Lower leg skin (tissue), 4 donors: ENCODE measurements around the gene BUD31. TPM values are rescaled to one million over a fixed set of nuclear protein-coding genes. Genes with fewer than 3 reads are reported as not detected.

Experiments used
- DNase-seq, 2 donors: peaks; one replicate each; pipeline ENCODE4 v3.0.0-alpha.2; 2019; ENCODE audit warnings: low spot score in 2 of 2
- H3K4me3 ChIP-seq: fragments of 200-600 bp; sonication (generic); 2 replicates; pipeline ENCODE4 v1.5.1; 2017; ENCODE audit warnings: mild to moderate bottlenecking, low read depth; ENCODE audit not compliant: poor library complexity, severe bottlenecking
- POLR2A ChIP-seq, 2 donors: fragments of 450-650 bp; IDR thresholded peaks; one replicate each; pipeline ENCODE4 v1.6.1; 2016 to 2017; ENCODE audit warnings: antibody characterized with exemption in 2 of 2, mild to moderate bottlenecking in 1 of 2, moderate library complexity in 1 of 2
- WGBS, 2 donors: methylation state at CpG; one replicate each; pipeline ENCODE4 v1.1.5; 2018; 5-methylcytosine and 5-hydroxymethylcytosine counted together
- intact Hi-C: fragments of 100-400 bp; cut with DNase I; formaldehyde crosslinking; loops from one replicate; pipeline ENCODE4 v1.15.0; 2023; ENCODE audit warnings: low total_unique reads
- total RNA-seq, 4 donors: library from RNA; depleted of rRNA; stranded (reverse); fragments of >200 nt; gene quantifications; one replicate each; pipeline ENCODE4 v1.1.0, GENCODE V29; 2016
- TF ChIP-seq, protein P1 (sequence below), 3 donors: fragments of 450-650 bp; IDR thresholded peaks; one replicate each; pipeline ENCODE4 v1.5.1; 2016; ENCODE audit warnings: antibody characterized with exemption in 3 of 3, mild to moderate bottlenecking in 3 of 3, moderate library complexity in 2 of 3

Gene BUD31
- total RNA-seq, 4 donors from 2014 or later = 48.2 to 71.0 (median 58.5) TPM

DNA sequence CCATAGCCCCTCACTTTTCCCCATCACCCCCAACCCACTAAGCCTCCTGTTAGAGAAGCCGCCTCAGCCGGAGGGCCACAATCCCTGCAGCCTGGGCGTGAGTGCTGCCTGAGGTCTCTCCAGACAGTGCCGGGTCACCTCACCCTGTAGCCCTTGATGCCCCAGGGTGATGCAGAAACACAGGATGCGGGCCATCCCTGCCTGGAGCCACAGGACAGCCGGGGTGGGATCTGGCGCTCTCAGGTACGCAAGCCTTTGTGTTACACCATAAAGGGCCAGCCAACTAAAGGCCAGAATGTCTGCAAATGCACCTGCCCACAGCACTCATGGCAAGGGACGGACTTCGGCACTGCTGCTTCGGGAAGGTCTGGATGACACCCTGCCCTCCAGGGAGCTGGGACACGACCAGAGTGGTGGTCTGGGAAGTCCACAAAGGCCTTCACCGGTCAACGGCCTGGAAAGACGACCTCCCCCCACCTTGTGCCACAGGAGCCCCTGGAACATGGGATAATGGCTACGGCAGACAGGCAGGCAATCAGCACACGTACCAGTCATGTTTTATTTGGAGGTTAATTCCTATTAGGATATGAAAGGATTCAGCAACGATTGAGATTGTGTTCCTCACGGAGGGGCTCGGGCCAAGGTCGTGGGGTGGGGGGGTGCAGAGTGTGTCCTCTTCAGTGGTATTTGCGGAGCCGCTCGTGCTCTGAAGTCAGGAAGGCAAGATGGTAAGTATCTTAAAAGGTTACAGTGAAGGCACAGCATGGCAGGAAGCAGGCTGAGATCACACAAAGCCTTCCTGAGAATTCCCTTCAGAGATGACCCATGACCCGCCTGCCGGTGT, 49.1 kb downstream of the BUD31 start:
- TF ChIP-seq POLR2A (IDR thresholded peaks at IDR 0.05) = no peak
- TF ChIP-seq, protein P1, sequence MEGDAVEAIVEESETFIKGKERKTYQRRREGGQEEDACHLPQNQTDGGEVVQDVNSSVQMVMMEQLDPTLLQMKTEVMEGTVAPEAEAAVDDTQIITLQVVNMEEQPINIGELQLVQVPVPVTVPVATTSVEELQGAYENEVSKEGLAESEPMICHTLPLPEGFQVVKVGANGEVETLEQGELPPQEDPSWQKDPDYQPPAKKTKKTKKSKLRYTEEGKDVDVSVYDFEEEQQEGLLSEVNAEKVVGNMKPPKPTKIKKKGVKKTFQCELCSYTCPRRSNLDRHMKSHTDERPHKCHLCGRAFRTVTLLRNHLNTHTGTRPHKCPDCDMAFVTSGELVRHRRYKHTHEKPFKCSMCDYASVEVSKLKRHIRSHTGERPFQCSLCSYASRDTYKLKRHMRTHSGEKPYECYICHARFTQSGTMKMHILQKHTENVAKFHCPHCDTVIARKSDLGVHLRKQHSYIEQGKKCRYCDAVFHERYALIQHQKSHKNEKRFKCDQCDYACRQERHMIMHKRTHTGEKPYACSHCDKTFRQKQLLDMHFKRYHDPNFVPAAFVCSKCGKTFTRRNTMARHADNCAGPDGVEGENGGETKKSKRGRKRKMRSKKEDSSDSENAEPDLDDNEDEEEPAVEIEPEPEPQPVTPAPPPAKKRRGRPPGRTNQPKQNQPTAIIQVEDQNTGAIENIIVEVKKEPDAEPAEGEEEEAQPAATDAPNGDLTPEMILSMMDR (IDR thresholded peaks at IDR 0.05) = no peak
- 84 to 85% methylated on average over 22 to 24 of the region's 26 CpGs for WGBS, 2 donors
- intact Hi-C loops = no loop called here

DNA sequence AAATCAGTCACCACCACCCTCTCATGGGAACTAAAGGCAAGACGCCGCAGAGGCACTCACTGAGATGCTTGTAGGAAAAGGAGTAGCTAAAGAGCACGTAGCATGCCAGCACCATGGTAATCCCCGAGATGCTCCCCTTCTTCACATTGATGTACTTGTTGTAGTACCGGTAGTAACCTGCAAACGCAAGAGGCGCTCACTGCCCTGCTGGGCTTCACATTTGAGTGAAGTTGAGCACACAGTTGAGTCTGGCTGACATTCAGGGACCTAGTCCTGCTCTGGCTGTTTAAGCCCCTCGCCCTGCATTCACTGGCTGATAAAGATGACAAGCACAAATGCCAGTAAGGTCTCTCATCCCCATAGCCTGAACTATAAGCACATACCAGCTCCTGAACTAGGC, 50.3 kb downstream of the BUD31 start:
- TF ChIP-seq, protein P1 (IDR thresholded peaks at IDR 0.05) = no peak
- TF ChIP-seq POLR2A (IDR thresholded peaks at IDR 0.05) = no peak
- 84 to 88% methylated on average over 8 of the region's 8 CpGs for WGBS, 2 donors
- DNase-seq = no peak
- intact Hi-C loops = no loop called here
- H3K4me3 ChIP-seq = no peak overlapping the region

More for the DNA sequence above, 49.1 kb downstream of the BUD31 start:
- no peak overlapping the region for H3K4me3 ChIP-seq
- DNase-seq = no peak

DNA sequence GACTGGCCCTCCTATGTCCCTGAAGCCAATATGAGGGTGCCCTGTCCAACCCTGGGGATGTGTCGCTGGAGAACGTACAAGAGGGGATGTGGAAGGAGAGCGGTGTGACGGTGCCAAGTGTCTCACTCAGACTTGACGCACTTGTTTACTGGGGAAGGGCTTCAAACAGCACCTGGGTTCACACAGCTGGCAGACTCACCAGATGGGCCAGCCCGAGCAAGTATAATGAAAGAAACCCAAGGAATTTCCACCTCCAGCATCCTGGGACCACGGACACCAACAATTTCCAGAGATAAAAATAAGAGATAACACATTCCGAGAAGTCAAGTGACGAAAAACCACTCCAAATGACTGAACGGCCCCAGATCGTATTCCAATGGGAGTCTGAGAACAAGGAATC, 51.9 kb downstream of the BUD31 start:
- WGBS, 2 donors = 63% methylated on average over 11 of the region's 11 CpGs
- no peak for TF ChIP-seq POLR2A (IDR thresholded peaks at IDR 0.05)
- TF ChIP-seq, protein P1 (IDR thresholded peaks at IDR 0.05) = no peak
- DNase-seq = no peak
- H3K4me3 ChIP-seq = no peak overlapping the region
- intact Hi-C loops = no loop called here

DNA sequence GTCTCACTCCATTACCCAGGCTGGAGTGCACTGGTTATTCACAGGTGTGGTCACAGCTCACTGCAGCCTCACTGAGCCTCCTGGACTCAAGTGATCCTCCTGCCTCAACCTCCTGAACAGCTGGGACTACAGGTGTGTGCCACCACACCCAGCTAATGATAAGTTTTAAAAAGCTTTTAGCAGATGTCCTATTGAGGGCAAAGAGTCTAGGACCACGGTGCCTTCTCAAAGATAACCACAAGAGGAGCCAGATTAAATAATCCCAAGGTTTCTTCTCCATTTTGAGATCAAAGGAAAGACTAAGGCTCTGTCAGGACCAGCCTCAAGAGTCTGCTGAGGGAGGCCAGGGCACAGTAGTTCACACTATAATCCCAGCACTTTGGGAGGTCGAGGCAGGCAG, 52.5 kb downstream of the BUD31 start:
- DNase-seq = no peak
- 68 to 82% methylated on average over 2 of the region's 2 CpGs for WGBS, 2 donors
- no peak for TF ChIP-seq POLR2A (IDR thresholded peaks at IDR 0.05)
- TF ChIP-seq, protein P1 (IDR thresholded peaks at IDR 0.05) = no peak
- intact Hi-C loops = no loop called here
- no peak overlapping the region for H3K4me3 ChIP-seq

DNA sequence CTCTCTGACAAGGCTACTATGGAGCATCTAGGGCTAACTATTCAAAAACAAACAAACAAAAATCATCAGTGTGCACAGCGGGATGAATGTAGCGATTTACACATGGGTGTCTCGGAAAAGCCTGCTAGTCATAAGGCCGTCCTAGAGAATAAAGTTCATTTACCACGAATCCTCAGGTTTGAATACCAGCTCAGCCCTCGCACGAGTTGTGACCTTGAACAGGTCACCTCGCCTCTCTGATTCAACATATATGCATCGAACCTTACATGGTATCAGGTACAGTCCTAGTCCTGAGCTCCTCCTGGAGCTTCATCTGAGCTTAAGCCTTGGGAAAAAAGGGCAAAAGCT, 56.6 kb downstream of the BUD31 start:
- intact Hi-C loops = no loop called here
- 5 to 6% methylated on average over 9 of the region's 9 CpGs for WGBS, 2 donors
- no peak for TF ChIP-seq POLR2A (IDR thresholded peaks at IDR 0.05)
- TF ChIP-seq, protein P1 (IDR thresholded peaks at IDR 0.05) = no peak
- no peak for DNase-seq
- peak overlapping the region; percentile 86 for H3K4me3 ChIP-seq
